Measurements from ENCODE around the gene FAM78A.

DNA sequence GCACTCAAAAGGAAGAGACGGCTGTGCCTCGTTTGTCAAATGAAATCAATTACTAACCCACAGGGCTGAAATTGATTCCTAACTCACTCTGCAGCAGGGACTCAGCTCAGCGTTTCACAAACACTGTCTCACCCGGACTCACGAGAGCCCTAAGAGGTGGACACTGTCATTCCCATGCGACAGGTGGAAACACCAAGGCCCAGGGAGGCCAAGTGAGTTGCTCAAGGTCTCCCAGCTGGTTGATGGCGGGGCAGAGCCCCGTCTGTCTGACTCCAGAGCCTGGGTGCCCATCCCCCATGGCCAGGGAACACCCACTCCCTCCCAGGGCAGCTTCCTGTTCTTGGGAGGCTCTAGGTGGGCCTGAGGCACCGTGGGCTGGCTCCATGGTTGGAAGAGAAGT, 11.9 kb upstream of the FAM78A start:
- TF ChIP-seq, protein P1, sequence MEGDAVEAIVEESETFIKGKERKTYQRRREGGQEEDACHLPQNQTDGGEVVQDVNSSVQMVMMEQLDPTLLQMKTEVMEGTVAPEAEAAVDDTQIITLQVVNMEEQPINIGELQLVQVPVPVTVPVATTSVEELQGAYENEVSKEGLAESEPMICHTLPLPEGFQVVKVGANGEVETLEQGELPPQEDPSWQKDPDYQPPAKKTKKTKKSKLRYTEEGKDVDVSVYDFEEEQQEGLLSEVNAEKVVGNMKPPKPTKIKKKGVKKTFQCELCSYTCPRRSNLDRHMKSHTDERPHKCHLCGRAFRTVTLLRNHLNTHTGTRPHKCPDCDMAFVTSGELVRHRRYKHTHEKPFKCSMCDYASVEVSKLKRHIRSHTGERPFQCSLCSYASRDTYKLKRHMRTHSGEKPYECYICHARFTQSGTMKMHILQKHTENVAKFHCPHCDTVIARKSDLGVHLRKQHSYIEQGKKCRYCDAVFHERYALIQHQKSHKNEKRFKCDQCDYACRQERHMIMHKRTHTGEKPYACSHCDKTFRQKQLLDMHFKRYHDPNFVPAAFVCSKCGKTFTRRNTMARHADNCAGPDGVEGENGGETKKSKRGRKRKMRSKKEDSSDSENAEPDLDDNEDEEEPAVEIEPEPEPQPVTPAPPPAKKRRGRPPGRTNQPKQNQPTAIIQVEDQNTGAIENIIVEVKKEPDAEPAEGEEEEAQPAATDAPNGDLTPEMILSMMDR (IDR thresholded peaks at IDR 0.05): no peak
- TF ChIP-seq POLR2A (IDR thresholded peaks at IDR 0.05): no peak
